GM12891 (cell line): ENCODE data around the gene FOLR1.
"Not testable (repeated sequence)": the region's sequence is repeated elsewhere in the genome, so short reads cannot be mapped to it uniquely, and the experiment has no call there.

ENCODE experiments used
- PAX5 ChIP-seq: IDR thresholded peaks from 2 replicates; pipeline ENCODE4 v1.6.1; 2011; ENCODE audit warnings: low read length, moderate library complexity, mild to moderate bottlenecking; ENCODE audit not compliant: insufficient read depth, severe bottlenecking
- POLR2A ChIP-seq: IDR thresholded peaks from 2 replicates; pipeline ENCODE4 v1.6.1; 2011; ENCODE audit warnings: low read depth, low read length, control low read depth
- POLR2AphosphoS5 ChIP-seq: IDR thresholded peaks from 2 replicates; pipeline ENCODE4 v1.6.1; 2011; ENCODE audit warnings: low read depth, low read length, control low read depth
- POU2F2 ChIP-seq: IDR thresholded peaks from 2 replicates; pipeline ENCODE4 v1.6.1; 2011; ENCODE audit warnings: low read depth, mild to moderate bottlenecking, control low read depth, low read length, moderate library complexity
- SPI1 ChIP-seq: IDR thresholded peaks from 2 replicates; pipeline ENCODE4 v1.6.1; 2011; ENCODE audit warnings: low read depth, low read length, control low read depth
- TAF1 ChIP-seq: IDR thresholded peaks from 2 replicates; pipeline ENCODE4 v1.6.1; 2011; ENCODE audit warnings: low read depth, low read length, control low read depth

DNA sequence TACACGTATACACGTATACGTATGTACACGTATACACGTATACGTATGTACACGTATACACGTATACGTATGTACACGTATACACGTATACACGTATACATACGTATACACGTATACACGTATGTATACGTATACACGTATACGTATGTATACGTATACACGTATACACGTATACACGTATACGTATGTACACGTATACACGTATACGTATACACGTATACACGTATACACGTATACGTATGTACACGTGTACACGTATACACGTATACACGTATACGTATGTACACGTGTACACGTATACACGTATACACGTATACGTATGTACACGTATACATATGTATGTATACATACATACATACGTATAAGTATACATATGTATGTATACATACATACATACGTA is 9.5 kb downstream of the FOLR1 start:
- TF ChIP-seq POLR2A, POLR2AphosphoS5, TAF1, SPI1, PAX5, POU2F2: not testable (repeated sequence)
